ENCODE measurements around the gene MST1.
"Not testable (repeated sequence)": the region's sequence is repeated elsewhere in the genome, so short reads cannot be mapped to it uniquely, and the experiment has no call there.

DNA sequence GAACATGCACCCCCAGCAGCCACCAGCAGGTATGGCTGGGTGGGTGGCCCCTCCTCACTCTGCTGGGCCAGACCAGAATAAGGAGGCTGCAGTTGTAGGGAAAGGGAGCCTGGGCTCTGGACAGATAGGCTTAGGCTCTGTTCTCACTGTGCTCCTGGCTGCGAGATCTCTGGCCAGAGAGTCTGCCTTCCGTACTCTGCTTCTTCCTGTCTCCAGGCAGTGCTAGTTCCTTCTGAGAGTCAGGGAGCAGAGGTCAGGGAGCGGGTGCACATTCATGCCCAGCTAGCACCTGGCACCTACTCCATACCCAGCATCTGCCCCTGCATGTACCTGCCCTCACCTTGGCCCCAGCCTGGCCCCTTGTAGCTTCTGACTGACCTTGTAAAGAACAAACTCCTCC lies 2.2 kb upstream of the MST1 start:
- not testable (repeated sequence) for TF ChIP-seq EZH2 (IDR thresholded peaks at IDR 0.05; ENCODE audit: borderline replicate concordance, low read length); CTCF (IDR thresholded peaks at IDR 0.05; ENCODE audit: low read length)
